GM12874 (cell line): ENCODE data around the gene PAN2.

Experiments used
- CTCF ChIP-seq: IDR thresholded peaks from 2 replicates; pipeline ENCODE4 v1.5.1; 2011; ENCODE audit warnings: low read depth, mild to moderate bottlenecking, control low read depth, low read length, moderate library complexity; ENCODE audit not compliant: insufficient read depth

The PAN2 gene

GRCh38 chr12:56350662-56351061 is 16.9 kb upstream of the PAN2 start:
- no peak for TF ChIP-seq CTCF

- no peak for TF ChIP-seq CTCF
These were observed 15.0 kb upstream of the PAN2 start for GRCh38 chr12:56348776-56349175.

GRCh38 chr12:56346675-56347074 is 12.9 kb upstream of the PAN2 start:
- TF ChIP-seq CTCF, result 0 out of 2 replicates have a peak, but pooled peaks have one; percentile 23

- no peak for TF ChIP-seq CTCF
These were observed 7.8 kb upstream of the PAN2 start for GRCh38 chr12:56341616-56342015.

GRCh38 chr12:56339158-56339422 is 5.3 kb upstream of the PAN2 start:
- TF ChIP-seq CTCF, result no peak

- TF ChIP-seq CTCF, result no peak
These were observed 4.7 kb upstream of the PAN2 start, which contains the start of gene IL23A for GRCh38 chr12:56338308-56339157. IL23A (plus strand) TSS chr12:56338884; CDS start chr12:56339045, 161 bp downstream.

GRCh38 chr12:56337753-56338251 is 4.0 kb upstream of the PAN2 start:
- no peak for TF ChIP-seq CTCF
